Progenitor cell of endocrine pancreas (in vitro differentiated cells): ENCODE data around the gene IFI27L1. TPM values are rescaled to one million over a fixed set of nuclear protein-coding genes. Genes with fewer than 3 reads are reported as not detected.

ENCODE experiments used
- DNase-seq: peaks from one replicate; pipeline ENCODE4 v3.0.0; 2021; ENCODE audit warnings: low spot score; ENCODE audit not compliant: unreplicated experiment
- H3K27ac Mint-ChIP-seq: 2 replicates; pipeline ENCODE4 v1.8.0; 2021; ENCODE audit warnings: mild to moderate bottlenecking, moderate library complexity, mixed read lengths
- H3K27me3 Mint-ChIP-seq: 2 replicates; pipeline ENCODE4 v1.8.0; 2021; ENCODE audit warnings: mixed read lengths
- H3K36me3 Mint-ChIP-seq: 2 replicates; pipeline ENCODE4 v1.8.0; 2022; ENCODE audit warnings: mixed read lengths; ENCODE audit not compliant: insufficient read depth
- H3K4me1 Mint-ChIP-seq: 2 replicates; pipeline ENCODE4 v1.8.0; 2021; ENCODE audit warnings: low read depth, mixed read lengths
- H3K4me3 Mint-ChIP-seq: 2 replicates; pipeline ENCODE4 v1.8.0; 2021; ENCODE audit warnings: low read depth, mild to moderate bottlenecking, moderate library complexity, mixed read lengths
- H3K9me3 Mint-ChIP-seq: 2 replicates; pipeline ENCODE4 v1.8.0; 2021; ENCODE audit warnings: low read depth, mixed read lengths
- total RNA-seq: library from RNA; stranded (reverse); gene quantifications from 2 replicates; pipeline ENCODE4 v1.2.1, GENCODE V29; 2021
- TF ChIP-seq, protein P1 (sequence below): fragments of 200-600 bp; sonication (generic); IDR thresholded peaks from one replicate; pipeline ENCODE4 v1.5.0; 2021; ENCODE audit warnings: antibody characterized with exemption, mild to moderate bottlenecking; ENCODE audit not compliant: unreplicated experiment

IFI27L1 gene
- total RNA-seq, 1 donor from 2014 or later = 28.9 TPM

DNA sequence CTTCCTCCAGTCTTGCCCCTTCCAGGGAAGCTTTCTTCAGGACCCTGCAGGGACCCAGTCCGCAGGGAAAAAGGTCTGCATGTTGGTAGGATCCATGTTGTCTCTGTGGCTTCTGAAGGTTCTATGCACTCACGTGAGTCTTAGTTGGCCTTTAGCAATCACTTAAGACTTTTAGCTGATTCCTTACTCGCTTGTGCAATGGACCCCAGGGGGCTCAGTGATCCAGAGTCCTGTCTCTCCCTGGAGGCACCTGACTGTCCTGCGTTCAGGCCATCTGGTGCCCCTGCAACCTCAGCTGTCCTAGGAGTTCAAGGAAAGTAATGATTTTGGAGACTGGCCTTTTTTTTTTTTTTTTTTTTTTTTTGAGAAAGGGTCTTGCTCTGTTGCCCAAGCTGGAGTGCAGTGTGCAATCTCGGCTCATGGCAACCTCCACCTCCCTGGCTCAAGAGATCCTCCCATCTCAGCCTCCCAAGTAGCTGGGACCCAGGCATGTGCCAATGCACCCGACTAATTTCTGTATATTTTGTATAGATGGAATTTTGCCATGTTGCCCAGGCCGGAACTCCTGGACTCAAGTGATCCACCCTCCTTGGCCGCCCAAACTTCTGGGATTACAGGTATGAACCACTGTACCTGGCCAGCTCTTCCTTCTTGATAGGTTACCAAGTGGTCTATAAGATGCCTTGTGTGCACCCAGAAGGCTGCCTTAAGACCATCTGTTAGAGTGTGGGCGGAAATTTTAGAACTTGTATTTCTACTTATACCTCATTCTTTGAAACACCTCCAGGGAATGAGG is 43.7 kb downstream of the IFI27L1 start:
- Mint-ChIP-seq H3K36me3 (no peaks in the 10 kb centered on the region), H3K27ac (no peak overlapping the region), H3K9me3 (no peaks in the 10 kb centered on the region), H3K4me1 (peaks cover 4% of the 10 kb centered on the region), H3K4me3 (no peak overlapping the region), H3K27me3 (peaks cover 10% of the 10 kb centered on the region)
- TF ChIP-seq, protein P1, sequence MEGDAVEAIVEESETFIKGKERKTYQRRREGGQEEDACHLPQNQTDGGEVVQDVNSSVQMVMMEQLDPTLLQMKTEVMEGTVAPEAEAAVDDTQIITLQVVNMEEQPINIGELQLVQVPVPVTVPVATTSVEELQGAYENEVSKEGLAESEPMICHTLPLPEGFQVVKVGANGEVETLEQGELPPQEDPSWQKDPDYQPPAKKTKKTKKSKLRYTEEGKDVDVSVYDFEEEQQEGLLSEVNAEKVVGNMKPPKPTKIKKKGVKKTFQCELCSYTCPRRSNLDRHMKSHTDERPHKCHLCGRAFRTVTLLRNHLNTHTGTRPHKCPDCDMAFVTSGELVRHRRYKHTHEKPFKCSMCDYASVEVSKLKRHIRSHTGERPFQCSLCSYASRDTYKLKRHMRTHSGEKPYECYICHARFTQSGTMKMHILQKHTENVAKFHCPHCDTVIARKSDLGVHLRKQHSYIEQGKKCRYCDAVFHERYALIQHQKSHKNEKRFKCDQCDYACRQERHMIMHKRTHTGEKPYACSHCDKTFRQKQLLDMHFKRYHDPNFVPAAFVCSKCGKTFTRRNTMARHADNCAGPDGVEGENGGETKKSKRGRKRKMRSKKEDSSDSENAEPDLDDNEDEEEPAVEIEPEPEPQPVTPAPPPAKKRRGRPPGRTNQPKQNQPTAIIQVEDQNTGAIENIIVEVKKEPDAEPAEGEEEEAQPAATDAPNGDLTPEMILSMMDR = no peak
- no peak for DNase-seq

DNA sequence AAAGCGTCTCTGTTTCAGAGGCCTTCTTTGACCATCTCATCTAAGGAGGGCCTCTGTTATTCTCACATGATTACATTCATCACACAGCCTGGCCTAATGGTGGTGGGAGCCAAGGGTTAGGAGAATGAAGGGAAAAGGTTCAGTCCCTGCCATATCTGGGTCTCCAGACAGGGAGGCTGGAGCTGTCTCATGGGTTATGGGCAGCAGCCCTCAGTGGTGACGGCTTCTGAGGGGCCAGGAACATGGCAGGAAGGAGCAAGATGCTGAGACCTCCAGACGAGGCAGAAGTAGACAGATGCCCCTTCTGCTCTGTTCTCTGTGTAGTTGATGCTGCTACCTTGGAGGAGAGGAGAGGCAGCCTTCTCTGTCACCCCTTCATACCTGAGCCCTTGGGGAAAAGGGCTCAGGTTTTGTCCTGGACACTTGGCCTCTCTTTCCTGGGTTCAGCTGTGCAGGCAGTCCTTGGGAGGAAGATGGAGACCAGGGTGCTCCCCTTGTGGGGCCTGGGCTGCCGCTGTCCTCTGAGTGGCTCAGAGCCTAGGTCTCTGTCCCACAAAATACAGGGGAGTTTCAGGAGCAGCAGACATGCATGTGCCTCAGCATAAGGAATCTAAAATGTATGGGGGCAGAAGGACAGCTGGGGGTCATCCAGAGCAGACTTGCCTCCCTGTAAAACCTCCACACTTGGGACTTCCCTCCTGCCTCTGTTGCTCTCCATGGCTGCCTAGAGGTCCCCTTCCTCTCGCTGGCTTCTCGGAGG is 44.7 kb downstream of the IFI27L1 start:
- H3K4me3 Mint-ChIP-seq = no peak overlapping the region
- DNase-seq = no peak
- H3K27ac Mint-ChIP-seq = no peak overlapping the region
- no peaks in the 10 kb centered on the region for H3K9me3 Mint-ChIP-seq
- no peaks in the 10 kb centered on the region for H3K36me3 Mint-ChIP-seq
- peaks cover 9% of the 10 kb centered on the region for H3K27me3 Mint-ChIP-seq
- H3K4me1 Mint-ChIP-seq = peaks cover 10% of the 10 kb centered on the region
- TF ChIP-seq, protein P1 = no peak

DNA sequence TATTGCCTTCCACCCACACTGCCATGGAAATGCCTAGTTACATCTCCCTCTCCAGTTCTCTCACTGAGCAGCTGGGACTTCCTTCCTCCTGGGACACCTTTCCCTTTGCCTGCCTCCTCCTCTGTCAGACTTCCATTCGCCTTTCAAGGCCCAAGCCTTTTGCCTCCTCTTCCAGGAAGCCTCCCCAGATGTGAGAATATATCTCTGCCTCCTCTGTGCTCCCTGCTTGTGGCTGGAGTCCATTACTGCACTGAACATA is 45.2 kb downstream of the IFI27L1 start:
- no peaks in the 10 kb centered on the region for H3K36me3 Mint-ChIP-seq
- TF ChIP-seq, protein P1 = no peak
- no peaks in the 10 kb centered on the region for H3K9me3 Mint-ChIP-seq
- DNase-seq = no peak
- H3K27ac Mint-ChIP-seq = no peak overlapping the region
- H3K4me3 Mint-ChIP-seq = no peak overlapping the region
- peaks cover 6% of the 10 kb centered on the region for H3K27me3 Mint-ChIP-seq
- peaks cover 10% of the 10 kb centered on the region for H3K4me1 Mint-ChIP-seq

DNA sequence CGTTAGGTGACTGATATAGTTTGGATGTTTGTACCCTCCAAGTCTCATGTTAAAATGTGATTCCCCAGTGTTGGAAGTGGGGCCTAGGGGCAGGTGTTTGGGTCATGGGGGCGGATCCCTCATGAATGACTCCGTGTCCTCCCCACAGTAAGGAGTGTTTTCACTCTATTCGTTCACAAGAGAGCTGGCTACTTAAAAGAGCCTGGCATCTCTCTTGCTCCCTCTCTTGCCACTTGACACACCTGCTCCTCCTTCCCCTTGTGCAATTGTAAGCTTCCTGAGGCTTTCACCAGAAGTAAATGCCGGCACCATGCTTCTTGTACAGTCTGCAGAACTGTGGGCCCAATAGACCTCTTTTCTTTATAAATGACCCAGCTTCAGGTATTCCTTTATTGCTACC is 45.7 kb downstream of the IFI27L1 start:
- TF ChIP-seq, protein P1 = no peak
- Mint-ChIP-seq H3K4me3 (no peak overlapping the region), H3K36me3 (no peaks in the 10 kb centered on the region), H3K4me1 (peaks cover 10% of the 10 kb centered on the region), H3K9me3 (no peaks in the 10 kb centered on the region), H3K27ac (no peak overlapping the region), H3K27me3 (peaks cover 3% of the 10 kb centered on the region)
- DNase-seq = no peak

DNA sequence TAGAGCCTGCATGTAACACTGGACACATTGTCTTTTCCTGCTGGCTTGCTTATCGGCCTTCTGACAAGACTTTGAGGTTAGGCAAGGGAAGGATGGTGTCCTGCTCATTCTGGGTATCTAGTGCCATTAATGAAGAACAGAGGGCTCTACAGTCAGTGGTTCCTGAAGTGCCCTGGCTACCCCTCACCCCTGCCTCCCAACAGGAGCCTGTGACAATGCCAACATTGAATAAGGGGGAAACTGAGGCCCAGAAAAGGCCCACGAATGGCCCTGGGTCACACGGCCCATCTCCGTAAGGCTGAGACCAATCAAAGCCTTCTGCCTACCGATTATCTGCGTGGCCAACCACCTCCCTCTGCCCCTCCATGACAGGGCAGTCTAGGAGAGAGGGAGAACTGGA is 46.2 kb downstream of the IFI27L1 start:
- H3K4me3 Mint-ChIP-seq = no peak overlapping the region
- H3K27ac Mint-ChIP-seq = peak overlapping the region; percentile 49
- TF ChIP-seq, protein P1 = no peak
- no peaks in the 10 kb centered on the region for H3K27me3 Mint-ChIP-seq
- no peak for DNase-seq
- no peaks in the 10 kb centered on the region for H3K9me3 Mint-ChIP-seq
- H3K36me3 Mint-ChIP-seq = no peaks in the 10 kb centered on the region
- peaks cover 10% of the 10 kb centered on the region for H3K4me1 Mint-ChIP-seq
